Measurements from ENCODE around the gene CHGA. TPM values are rescaled to one million over a fixed set of nuclear protein-coding genes. Genes with fewer than 3 reads are reported as not detected.
A peak's percentile ranks its signal among the peaks of the same experiment; 100 is the strongest.

CHGA gene
- total RNA-seq, 4 donors from 2014 or later = not detected

DNA sequence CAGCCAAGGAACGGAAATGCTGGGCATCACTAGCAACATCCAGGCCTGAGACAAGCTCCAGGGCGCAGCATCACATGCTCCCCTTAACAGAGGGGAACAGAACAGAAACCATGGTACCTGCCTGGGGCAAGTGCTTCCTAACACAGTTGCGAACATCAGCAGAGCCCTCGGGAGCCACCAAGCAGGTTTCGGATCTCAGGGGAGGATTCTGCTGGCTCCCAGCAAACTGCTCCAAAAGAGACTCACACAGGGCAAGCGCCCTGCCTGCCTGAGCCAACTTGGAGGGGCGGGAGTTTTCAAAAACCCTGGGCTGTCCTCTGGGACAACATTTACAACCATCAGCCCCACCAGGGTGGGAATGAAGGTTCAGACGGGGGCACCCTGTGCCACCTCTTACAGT lies 19.6 kb downstream of the CHGA start:
- Histone ChIP-seq H3K4me3 (no peak overlapping the region), H3K4me1 (peaks cover 0 to 15% (median 8%) of the 10 kb centered on the region in 4 donors)
- TF ChIP-seq EP300 (IDR thresholded peaks at IDR 0.05) (no peak), POLR2A (IDR thresholded peaks at IDR 0.05) (no peak)
- TF ChIP-seq, protein P1, sequence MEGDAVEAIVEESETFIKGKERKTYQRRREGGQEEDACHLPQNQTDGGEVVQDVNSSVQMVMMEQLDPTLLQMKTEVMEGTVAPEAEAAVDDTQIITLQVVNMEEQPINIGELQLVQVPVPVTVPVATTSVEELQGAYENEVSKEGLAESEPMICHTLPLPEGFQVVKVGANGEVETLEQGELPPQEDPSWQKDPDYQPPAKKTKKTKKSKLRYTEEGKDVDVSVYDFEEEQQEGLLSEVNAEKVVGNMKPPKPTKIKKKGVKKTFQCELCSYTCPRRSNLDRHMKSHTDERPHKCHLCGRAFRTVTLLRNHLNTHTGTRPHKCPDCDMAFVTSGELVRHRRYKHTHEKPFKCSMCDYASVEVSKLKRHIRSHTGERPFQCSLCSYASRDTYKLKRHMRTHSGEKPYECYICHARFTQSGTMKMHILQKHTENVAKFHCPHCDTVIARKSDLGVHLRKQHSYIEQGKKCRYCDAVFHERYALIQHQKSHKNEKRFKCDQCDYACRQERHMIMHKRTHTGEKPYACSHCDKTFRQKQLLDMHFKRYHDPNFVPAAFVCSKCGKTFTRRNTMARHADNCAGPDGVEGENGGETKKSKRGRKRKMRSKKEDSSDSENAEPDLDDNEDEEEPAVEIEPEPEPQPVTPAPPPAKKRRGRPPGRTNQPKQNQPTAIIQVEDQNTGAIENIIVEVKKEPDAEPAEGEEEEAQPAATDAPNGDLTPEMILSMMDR (IDR thresholded peaks at IDR 0.05) = no peak

DNA sequence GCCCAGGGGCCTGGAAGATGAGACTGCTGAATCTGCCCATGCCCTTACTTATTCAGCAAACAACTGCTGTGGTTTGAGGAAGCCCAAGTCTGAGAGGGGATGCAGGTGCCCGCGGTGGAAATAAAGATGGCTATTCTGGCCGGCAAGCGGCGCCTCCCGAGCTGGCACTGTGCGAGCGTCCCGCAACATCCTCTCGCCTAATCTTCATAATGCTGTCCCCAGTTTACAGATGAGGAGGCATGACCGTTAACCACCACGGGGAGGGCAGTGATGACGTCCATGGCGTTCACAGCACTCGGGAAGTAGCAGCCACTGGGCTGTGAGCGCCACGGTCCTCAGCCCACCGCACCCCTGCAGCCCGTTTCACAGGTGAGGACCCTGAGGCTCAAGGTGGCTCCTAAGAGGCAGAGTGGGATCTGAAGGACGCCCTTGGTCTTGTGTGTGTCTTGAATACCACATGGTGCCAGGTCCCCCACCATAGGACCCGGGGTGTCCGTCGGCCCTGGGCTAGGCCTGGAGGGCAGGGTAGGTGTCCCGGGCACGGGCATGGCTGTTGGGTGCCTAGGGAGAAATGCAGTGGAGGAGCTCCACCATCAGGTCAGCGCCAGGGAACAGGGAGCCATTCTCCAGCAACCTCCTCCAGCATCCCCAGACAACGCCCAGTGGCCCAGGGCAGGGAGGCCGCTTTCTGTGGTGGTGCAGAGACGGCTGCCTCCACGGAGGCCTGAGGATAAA lies 20.2 kb downstream of the CHGA start:
- TF ChIP-seq, protein P1 (IDR thresholded peaks at IDR 0.05) = no peak
- TF ChIP-seq EP300 (IDR thresholded peaks at IDR 0.05) (no peak), POLR2A (IDR thresholded peaks at IDR 0.05) (no peak)
- no peaks in the 10 kb centered on the region for H3K9me3 ChIP-seq
- H3K36me3 ChIP-seq = peaks cover 0 to 83% (median 10%) of the 10 kb centered on the region in 3 donors

More for the DNA sequence above, 19.6 kb downstream of the CHGA start:
- H3K9me3 ChIP-seq = no peaks in the 10 kb centered on the region
- H3K27me3 ChIP-seq = no peaks in the 10 kb centered on the region
- H3K36me3 ChIP-seq = peaks cover 0 to 84% (median 10%) of the 10 kb centered on the region in 3 donors
- H3K27ac ChIP-seq = no peak overlapping the region
- no peak for DNase-seq (ENCODE audit: low spot score in 2 of 2)
- WGBS, 2 donors = 82 to 87% methylated on average over 3 to 6 of the region's 8 CpGs

GRCh38 chr14:92943855-92944570 lies 21.1 kb downstream of the CHGA start:
- H3K9me3 ChIP-seq = no peaks in the 10 kb centered on the region
- H3K27me3 ChIP-seq = no peaks in the 10 kb centered on the region
- no peak overlapping the region for H3K27ac ChIP-seq
- peaks cover 0 to 83% (median 10%) of the 10 kb centered on the region in 3 donors for H3K36me3 ChIP-seq
- H3K4me3 ChIP-seq = no peak overlapping the region
- no peak for TF ChIP-seq EP300 (IDR thresholded peaks at IDR 0.05)
- TF ChIP-seq, protein P1 (IDR thresholded peaks at IDR 0.05) = no peak
- no peak for TF ChIP-seq POLR2A (IDR thresholded peaks at IDR 0.05)
- no peak for DNase-seq (ENCODE audit: low spot score in 2 of 2)
- WGBS, 2 donors = 88% methylated on average over 17 of the region's 17 CpGs
- peaks cover 0 to 15% (median 8%) of the 10 kb centered on the region in 4 donors for H3K4me1 ChIP-seq

More for the DNA sequence above, 20.2 kb downstream of the CHGA start:
- H3K27me3 ChIP-seq = no peaks in the 10 kb centered on the region
- no peak overlapping the region for H3K4me3 ChIP-seq
- H3K27ac ChIP-seq = no peak overlapping the region
- peaks cover 0 to 15% (median 8%) of the 10 kb centered on the region in 4 donors for H3K4me1 ChIP-seq
- WGBS, 2 donors = 86 to 89% methylated on average over 27 to 29 of the region's 30 CpGs
- no peak for DNase-seq (ENCODE audit: low spot score in 2 of 2)

GRCh38 chr14:92944976-92945375 lies 22.0 kb downstream of the CHGA start:
- no peaks in the 10 kb centered on the region for H3K9me3 ChIP-seq
- no peak for TF ChIP-seq EP300 (IDR thresholded peaks at IDR 0.05)
- no peak for TF ChIP-seq POLR2A (IDR thresholded peaks at IDR 0.05)
- no peak overlapping the region for H3K4me3 ChIP-seq
- 89 to 95% methylated on average over 7 to 11 of the region's 12 CpGs for WGBS, 2 donors
- no peaks in the 10 kb centered on the region for H3K27me3 ChIP-seq
- H3K4me1 ChIP-seq = peaks cover 0 to 15% (median 8%) of the 10 kb centered on the region in 4 donors
- no peak overlapping the region for H3K27ac ChIP-seq
- no peak for DNase-seq (ENCODE audit: low spot score in 2 of 2)
- H3K36me3 ChIP-seq = peaks cover 0 to 85% (median 10%) of the 10 kb centered on the region in 3 donors

DNA sequence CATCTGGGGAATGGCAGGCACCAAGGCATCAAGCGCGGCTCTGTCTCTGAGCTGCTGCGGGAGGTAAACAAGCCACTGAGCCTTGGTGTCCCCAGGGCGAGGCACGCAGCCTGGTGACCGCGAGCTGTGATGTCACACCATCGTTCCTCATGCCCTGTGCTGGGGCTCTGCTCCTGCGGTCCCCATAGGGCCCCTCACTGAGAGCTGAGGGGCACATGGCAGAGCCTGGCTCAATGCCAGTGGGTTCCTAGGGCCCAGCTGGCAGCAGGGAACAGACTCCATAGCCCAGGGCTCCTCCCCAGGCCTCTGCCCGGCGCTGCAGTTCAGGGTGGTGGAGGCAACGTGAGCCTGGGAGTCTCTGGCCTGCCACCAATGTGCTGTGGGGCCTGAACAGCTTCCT lies 22.6 kb downstream of the CHGA start:
- peaks cover 0 to 85% (median 16%) of the 10 kb centered on the region in 3 donors for H3K36me3 ChIP-seq

More for the DNA sequence above, 22.6 kb downstream of the CHGA start:
- no peak for DNase-seq (ENCODE audit: low spot score in 2 of 2)
- TF ChIP-seq, protein P1 (IDR thresholded peaks at IDR 0.05) = no peak
- TF ChIP-seq POLR2A (IDR thresholded peaks at IDR 0.05) = no peak
- TF ChIP-seq EP300 (IDR thresholded peaks at IDR 0.05) = no peak
- H3K4me3 ChIP-seq = no peak overlapping the region
- peaks cover 0 to 15% (median 8%) of the 10 kb centered on the region in 4 donors for H3K4me1 ChIP-seq
- peak overlapping the region in 1 of 4 donors; percentile 18 for H3K27ac ChIP-seq
- 36 to 79% methylated on average over 4 to 12 of the region's 12 CpGs for WGBS, 2 donors
- no peaks in the 10 kb centered on the region for H3K9me3 ChIP-seq
- no peaks in the 10 kb centered on the region for H3K27me3 ChIP-seq
